Activated CD4-positive, alpha-beta T cell treated with anti-CD3 and anti-CD28 coated beads for 48 hours (primary cell): ENCODE results near the gene EPS15.

Source experiments
- DNase-seq: peaks from one replicate; pipeline ENCODE4 v3.0.0-alpha.2; 2020

EPS15 gene

GRCh38 chr1:51311826-51312225, 207.2 kb downstream of the EPS15 start:
- DNase-seq = no peak

GRCh38 chr1:51310871-51311613, 208.0 kb downstream of the EPS15 start:
- DNase-seq = no peak

GRCh38 chr1:51309291-51309690, 209.8 kb downstream of the EPS15 start:
- DNase-seq = no peak

- no peak for DNase-seq
These were observed 210.4 kb downstream of the EPS15 start for GRCh38 chr1:51308636-51309035.

GRCh38 chr1:51306950-51307349, 212.1 kb downstream of the EPS15 start:
- no peak for DNase-seq

GRCh38 chr1:51305371-51305823, 213.7 kb downstream of the EPS15 start:
- DNase-seq = no peak

GRCh38 chr1:51304360-51304759, 214.7 kb downstream of the EPS15 start:
- no peak for DNase-seq
